Thoracic aorta (tissue), 2 donors: Measurements from ENCODE around the gene SHC4. TPM values are rescaled to one million over a fixed set of nuclear protein-coding genes. Genes with fewer than 3 reads are reported as not detected.

Experiments used
- ATAC-seq: fragments of 150-250 bp; one replicate; pipeline ENCODE4 v1.8.0; 2017; ENCODE audit warnings: low read depth; ENCODE audit not compliant: insufficient number of reproducible peaks, low FRiP score
- DNase-seq: peaks from one replicate; pipeline ENCODE4 v3.0.0-alpha.2; 2020; ENCODE audit warnings: low spot score
- H3K27ac ChIP-seq, 2 donors: fragments of 200-600 bp; sonication (generic); 1 replicate in 1 of 2; 2 replicates in 1 of 2; pipeline ENCODE4 v1.5.1; 2016; ENCODE audit warnings: mild to moderate bottlenecking in 2 of 2, moderate library complexity in 2 of 2
- H3K27me3 ChIP-seq: fragments of 200-600 bp; sonication (generic); replicated peaks from 2 replicates; pipeline ENCODE4 v1.6.0; 2016; ENCODE audit warnings: mild to moderate bottlenecking; ENCODE audit not compliant: insufficient read depth
- H3K36me3 ChIP-seq: fragments of 200-600 bp; sonication (generic); one replicate; pipeline ENCODE4 v1.5.1; 2016
- H3K4me1 ChIP-seq, 2 donors: fragments of 200-600 bp; sonication (generic); 1 replicate in 1 of 2; 2 replicates in 1 of 2; pipeline versions ENCODE4 v1.5.1 to v1.6.0; 2016; ENCODE audit warnings: low read depth in 2 of 2, mild to moderate bottlenecking in 1 of 2; ENCODE audit not compliant: control insufficient read depth in 1 of 2
- H3K4me3 ChIP-seq: fragments of 200-600 bp; sonication (generic); 2 replicates; pipeline ENCODE4 v1.5.1; 2016; ENCODE audit warnings: mild to moderate bottlenecking
- H3K9me3 ChIP-seq: fragments of 200-600 bp; sonication (generic); 2 replicates; pipeline ENCODE4 v1.5.1; 2016
- CTCF ChIP-seq: fragments of 200-600 bp; sonication (generic); IDR thresholded peaks from one replicate; pipeline ENCODE4 v1.5.1; 2019; ENCODE audit warnings: antibody characterized with exemption
- total RNA-seq, 2 donors: library from RNA; depleted of rRNA; stranded (reverse); fragments of >200 nt; gene quantifications; one replicate each; pipeline versions ENCODE4 v1.1.0 to v1.2.3, GENCODE V29; 2016

The SHC4 gene
- total RNA-seq, 2 donors from 2014 or later, result 13.8 to 16.1 TPM

- no peak for ATAC-seq
- Histone ChIP-seq H3K27ac (no peak overlapping the region), H3K4me1 (no peaks in the 10 kb centered on the region), H3K9me3 (no peaks in the 10 kb centered on the region), H3K36me3 (no peaks in the 10 kb centered on the region), H3K4me3 (no peak overlapping the region), H3K27me3 (no peaks in the 10 kb centered on the region)
- DNase-seq, result no peak
- no peak for TF ChIP-seq CTCF
Measured at GRCh38 chr15:48869966-48870365, 93.8 kb downstream of the SHC4 start.

- Histone ChIP-seq H3K27ac (no peak overlapping the region), H3K36me3 (no peaks in the 10 kb centered on the region), H3K4me1 (no peaks in the 10 kb centered on the region), H3K4me3 (no peak overlapping the region), H3K9me3 (no peaks in the 10 kb centered on the region), H3K27me3 (no peaks in the 10 kb centered on the region)
- ATAC-seq (no peak), DNase-seq (no peak)
- no peak for TF ChIP-seq CTCF
Measured at GRCh38 chr15:48868536-48868935, 95.2 kb downstream of the SHC4 start.

GRCh38 chr15:48868023-48868422 lies 95.7 kb downstream of the SHC4 start:
- Histone ChIP-seq H3K4me1 (no peaks in the 10 kb centered on the region), H3K9me3 (no peaks in the 10 kb centered on the region), H3K4me3 (no peak overlapping the region), H3K27ac (no peak overlapping the region), H3K27me3 (no peaks in the 10 kb centered on the region), H3K36me3 (no peaks in the 10 kb centered on the region)
- no peak for ATAC-seq
- no peak for DNase-seq
- no peak for TF ChIP-seq CTCF

DNA sequence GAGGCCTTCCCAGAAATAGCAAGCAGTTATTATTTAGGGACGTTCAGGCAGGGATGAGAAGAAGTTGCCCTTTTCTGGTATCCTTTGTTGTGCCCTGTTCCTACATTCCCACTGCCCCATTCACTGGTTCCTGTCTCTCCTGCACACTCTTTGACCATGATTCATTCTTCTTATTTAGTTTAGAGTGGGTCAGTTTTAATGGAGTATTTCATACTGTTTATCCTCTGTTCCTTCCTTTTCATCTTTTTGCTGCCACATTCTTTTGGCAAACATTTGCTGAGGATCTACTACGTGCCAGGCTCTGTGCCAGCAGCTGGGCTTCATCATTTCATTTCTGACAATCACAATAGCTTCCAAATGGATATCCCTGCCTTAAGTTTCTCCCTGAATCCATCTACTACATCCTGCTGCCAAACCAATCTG lies 97.6 kb downstream of the SHC4 start:
- Histone ChIP-seq H3K9me3 (no peaks in the 10 kb centered on the region), H3K27ac (no peak overlapping the region), H3K4me3 (no peak overlapping the region), H3K27me3 (no peaks in the 10 kb centered on the region), H3K4me1 (no peaks in the 10 kb centered on the region), H3K36me3 (no peaks in the 10 kb centered on the region)
- ATAC-seq (no peak), DNase-seq (no peak)
- TF ChIP-seq CTCF, result no peak

- Histone ChIP-seq H3K4me3 (no peak overlapping the region), H3K27me3 (no peaks in the 10 kb centered on the region), H3K4me1 (no peaks in the 10 kb centered on the region), H3K27ac (no peak overlapping the region), H3K36me3 (no peaks in the 10 kb centered on the region), H3K9me3 (no peaks in the 10 kb centered on the region)
- DNase-seq (no peak), ATAC-seq (no peak)
- TF ChIP-seq CTCF, result no peak
Measured at GRCh38 chr15:48865370-48866079, 98.2 kb downstream of the SHC4 start.
